Thyroid gland (tissue), 4 donors: ENCODE results near the gene LAMB3.

Experiments
- CTCF ChIP-seq, 6 experiments: fragments of 200-600 bp in 3 of 6; fragments of 450-650 bp in 3 of 6; sonication (generic) in 3 of 6; IDR thresholded peaks; one replicate each; pipeline ENCODE4 v1.5.1; 2016 to 2019; ENCODE audit warnings: antibody characterized with exemption in 6 of 6, mild to moderate bottlenecking in 2 of 6, inconsistent platforms in 1 of 6, moderate library complexity in 1 of 6
- POLR2A ChIP-seq, 2 donors: fragments of 450-650 bp; IDR thresholded peaks; one replicate each; pipeline ENCODE4 v1.6.1; 2017; ENCODE audit warnings: antibody characterized with exemption in 2 of 2, mild to moderate bottlenecking in 2 of 2, moderate library complexity in 1 of 2

- TF ChIP-seq POLR2A (IDR thresholded peaks at IDR 0.05) (no peak), CTCF (IDR thresholded peaks at IDR 0.05) (no peak)
These were observed 26.4 kb downstream of the LAMB3 start for GRCh38 chr1:209625791-209626285.
